ENCODE measurements around the gene SLC16A1.

Gene SLC16A1

DNA sequence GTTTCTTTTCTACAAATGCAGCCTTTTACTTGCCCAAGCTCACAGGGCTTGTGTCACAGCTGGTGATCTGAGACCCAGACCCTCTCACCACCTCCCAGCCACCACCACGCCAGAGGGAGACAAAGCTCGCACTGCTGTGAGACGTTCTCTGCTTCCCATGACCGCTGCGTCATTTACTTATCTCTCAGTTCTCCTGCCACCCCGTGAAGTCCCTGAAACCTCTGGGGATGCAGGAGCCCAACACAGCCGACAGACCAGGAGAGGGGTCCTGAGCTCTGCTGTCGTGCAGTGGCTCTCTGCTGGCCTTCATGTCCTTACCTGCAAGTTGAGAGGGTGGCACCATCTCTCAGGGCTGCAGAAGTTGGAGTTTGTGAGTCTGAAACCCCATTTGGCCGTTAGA is 77.7 kb downstream of the SLC16A1 start:
- DNase-seq, result no peak

DNA sequence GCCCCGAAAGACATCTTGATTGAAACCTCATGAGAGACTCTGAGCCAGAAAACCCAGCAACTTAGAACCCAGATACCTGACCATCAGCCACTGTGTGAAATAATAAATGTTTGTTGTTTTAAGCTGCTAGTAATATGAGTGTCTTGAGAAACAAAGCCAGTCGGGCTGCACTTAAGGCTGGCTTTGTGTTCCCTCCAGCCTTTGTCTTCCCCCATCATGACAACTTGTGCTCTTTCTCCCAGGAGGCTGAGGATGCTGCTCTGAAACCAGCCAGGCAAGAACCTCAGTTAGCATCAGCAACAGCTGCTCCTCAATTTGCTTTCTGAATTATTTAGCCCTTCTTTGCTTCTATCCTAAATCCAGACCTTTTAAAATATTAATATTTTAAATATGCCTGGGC is 78.2 kb downstream of the SLC16A1 start:
- DNase-seq, result no peak

DNA sequence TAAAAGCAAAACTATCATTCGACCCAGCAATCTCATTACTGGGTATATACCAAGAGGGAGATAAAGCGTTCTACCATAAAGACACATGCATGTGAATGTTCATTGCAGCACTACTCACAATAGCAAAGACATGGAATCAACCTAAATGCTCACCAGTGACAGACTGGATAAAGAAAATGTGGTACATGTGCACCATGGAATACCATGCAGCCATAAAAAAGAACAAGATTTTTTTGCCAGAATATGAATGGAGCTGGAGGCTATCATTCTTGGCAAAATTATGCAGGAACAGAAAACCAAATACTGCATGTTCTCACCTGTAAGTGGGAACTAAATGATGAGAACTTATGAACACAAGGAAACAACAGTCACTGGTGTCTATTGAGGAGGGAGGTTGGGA is 79.7 kb downstream of the SLC16A1 start:
- DNase-seq, result no peak

DNA sequence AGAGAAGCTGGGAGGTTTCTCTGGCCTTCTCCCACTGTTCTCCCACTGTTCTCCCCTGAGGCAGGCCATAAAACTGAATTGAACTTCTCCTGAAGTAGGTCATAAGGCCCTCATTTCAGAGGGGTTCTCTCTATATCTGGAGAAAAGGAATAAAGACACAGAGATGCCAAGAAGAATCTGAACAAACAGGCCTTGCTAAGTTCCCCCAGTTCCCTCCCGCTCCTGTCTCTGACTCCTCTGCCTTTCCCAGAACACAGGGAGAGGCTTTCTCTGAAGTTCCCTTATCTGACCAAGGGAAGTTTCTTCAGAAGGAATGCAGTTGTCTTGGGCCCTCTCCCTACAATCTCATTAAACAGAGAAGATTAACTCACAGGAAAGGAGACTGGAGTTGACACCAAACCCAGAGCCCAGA is 83.4 kb downstream of the SLC16A1 start:
- DNase-seq, result peak in 1 of 2 donors; percentile 46

DNA sequence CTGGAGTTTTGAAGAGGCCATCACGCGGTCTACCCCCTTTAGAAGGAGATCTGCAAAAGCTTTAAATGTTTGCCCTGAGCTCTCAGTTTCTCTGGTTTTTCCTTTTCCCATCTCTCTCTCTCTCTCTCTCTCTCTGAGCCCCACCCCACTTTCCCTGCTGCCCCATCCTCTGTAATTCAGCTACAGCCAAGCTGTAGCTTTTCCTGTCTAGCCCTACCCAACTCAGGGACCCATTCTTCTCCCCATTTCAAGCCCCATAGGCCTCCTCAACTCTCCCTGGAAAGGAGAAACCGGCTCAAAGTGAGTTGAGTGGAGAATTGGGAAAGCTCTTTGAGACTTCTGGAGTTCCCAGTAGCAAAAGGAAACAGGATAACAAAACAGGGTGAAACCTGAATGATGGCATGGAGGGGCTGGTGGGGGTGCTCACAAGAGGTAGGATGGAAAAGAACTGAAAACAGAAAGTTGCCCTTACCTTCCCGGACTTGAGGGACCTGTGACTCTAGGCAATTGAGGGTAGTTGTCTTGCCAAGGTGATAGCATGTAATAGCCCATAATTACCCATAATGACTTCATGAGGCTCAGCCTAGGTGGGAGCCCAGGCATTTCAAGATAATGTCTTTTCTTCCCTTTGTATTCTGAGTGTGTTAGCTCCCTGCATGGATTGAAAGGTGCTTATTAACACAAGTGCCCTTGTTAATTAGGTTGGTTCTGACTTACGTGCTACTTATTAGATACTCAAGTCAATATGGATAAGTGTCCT is 84.9 kb downstream of the SLC16A1 start:
- no peak for DNase-seq

DNA sequence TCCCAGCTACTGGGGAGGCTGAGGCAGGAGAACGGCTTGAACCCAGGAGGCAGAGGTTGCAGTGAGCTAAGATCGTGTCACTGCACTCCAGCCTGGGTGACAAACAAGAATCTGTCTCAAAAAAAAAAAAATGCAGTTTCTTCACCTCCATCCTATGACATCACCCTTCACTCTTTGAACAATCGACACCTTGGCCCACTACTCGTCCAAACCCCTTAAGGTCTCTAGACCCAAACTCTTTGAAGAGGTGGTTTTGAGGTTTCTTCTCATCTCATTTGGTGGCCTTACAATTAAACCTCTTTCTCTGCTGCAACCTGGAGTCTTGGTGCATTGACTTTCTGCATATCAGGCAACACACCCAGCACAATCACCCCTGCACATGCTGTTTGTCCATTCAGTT is 86.1 kb downstream of the SLC16A1 start:
- DNase-seq, result no peak

DNA sequence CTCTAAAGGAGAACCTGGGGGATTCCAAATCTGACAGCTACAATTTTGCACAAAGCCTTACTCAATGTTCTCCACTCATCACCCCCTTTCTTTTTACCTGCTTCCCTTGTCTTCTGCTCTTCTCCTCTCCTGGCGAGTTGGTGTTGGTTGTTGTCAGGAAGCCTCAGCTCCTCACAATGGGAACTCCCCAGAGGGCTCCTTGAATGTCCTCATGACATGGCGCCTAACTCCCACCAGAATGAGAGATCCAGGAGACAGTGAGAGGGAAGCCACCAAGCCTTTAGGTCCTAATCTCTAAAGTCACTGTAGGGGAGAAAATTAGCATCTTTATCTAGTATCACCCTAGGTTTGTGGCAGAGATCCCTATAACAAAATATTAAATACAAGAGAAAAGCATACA is 87.8 kb downstream of the SLC16A1 start:
- no peak for DNase-seq

DNA sequence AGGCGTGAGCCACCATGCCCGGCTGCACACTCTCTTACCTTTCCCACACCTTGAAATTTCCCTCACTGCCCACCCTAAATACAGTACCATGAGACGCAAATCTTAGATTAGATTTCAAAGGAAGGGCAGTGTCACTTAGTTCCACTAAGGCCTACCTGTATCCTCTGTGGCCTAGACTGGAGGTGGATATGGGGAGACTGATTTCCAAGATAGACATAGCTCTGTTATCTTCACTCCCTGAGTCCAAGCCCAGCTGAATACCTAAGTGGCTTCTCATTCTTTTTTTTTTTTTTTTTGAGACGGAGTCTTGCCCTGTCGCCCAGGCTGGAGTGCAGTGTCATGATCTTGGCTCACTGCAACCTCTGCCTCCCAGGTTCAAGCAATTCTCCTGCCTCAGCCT is 89.0 kb downstream of the SLC16A1 start:
- no peak for DNase-seq

DNA sequence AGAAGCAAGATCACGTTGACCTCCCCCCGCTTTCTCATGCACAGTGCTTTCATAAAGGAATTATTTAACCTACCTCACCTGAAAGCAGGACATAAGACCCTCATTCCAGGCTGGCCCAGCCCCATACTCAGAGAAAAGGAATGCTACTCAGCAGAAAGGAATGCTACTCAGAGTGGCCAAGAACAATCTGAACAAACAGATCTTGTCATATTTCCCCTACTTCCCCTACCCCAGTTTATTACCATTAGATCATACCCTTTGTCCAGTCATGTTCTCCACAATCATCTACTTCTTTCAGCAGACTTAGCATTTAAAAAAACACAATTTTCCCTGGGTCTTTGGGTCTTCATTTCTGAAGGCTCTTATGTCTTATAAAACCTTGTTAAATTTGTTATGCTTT is 89.8 kb downstream of the SLC16A1 start:
- no peak for DNase-seq

DNA sequence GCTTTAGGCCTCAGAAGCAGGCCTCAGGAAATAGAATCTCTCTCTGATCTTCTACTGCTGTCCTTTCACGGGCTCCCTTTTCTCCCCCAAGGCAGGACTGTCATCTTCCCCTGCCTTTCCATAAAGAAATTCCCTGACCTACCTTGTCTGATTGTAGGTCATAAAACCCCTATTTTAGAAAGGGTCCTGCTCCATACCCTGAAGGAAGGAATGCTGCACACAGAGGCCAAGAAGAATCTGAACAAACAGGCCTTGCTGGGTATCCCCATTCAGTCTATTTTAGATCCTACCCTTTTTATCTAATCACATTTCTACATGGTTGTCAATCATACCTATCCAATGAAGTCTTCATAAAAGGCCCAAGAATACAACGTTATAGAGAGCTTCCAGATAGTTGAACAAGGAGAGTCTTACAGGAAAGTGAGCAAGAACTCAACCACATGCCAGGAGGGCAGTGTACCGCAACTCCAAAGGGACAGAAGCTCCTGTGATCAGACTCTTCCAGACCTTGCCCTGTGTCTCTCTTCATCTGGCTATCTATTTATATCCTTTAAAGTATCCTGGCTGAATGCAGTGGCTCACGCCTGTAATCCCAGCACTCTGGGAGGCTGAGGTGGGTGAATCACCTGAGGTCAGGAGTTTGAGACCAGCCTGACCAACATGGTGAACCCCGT is 93.1 kb downstream of the SLC16A1 start:
- DNase-seq, result no peak
